Fibroblast of skin of right biceps (primary cell): ENCODE data around the gene TCP11X2.
"Not testable (repeated sequence)": the region's sequence is repeated elsewhere in the genome, so short reads cannot be mapped to it uniquely, and the experiment has no call there.

ENCODE experiments used
- DNase-seq: peaks from one replicate; pipeline ENCODE4 v3.0.0-alpha.2; 2013

TCP11X2 gene

GRCh38 chrX:102471762-102472220 is at the start of gene TCP11X2:
Gene TCP11X2, minus strand, starts transcription at chrX:102471812.
- not testable (repeated sequence) for DNase-seq

- peak; percentile 27 for DNase-seq
These were observed 45.7 kb upstream of the TCP11X2 start for GRCh38 chrX:102517326-102517725.

- peak; percentile 66 for DNase-seq
These were observed 44.6 kb upstream of the TCP11X2 start, which contains the start of gene TMSB15A for GRCh38 chrX:102515975-102516941. Gene TMSB15A, minus strand, starts transcription at chrX:102516739.

GRCh38 chrX:102514536-102514935 is 42.9 kb upstream of the TCP11X2 start:
- DNase-seq, result no peak

- DNase-seq, result no peak
These were observed 27.1 kb upstream of the TCP11X2 start for GRCh38 chrX:102498732-102499131.

DNA sequence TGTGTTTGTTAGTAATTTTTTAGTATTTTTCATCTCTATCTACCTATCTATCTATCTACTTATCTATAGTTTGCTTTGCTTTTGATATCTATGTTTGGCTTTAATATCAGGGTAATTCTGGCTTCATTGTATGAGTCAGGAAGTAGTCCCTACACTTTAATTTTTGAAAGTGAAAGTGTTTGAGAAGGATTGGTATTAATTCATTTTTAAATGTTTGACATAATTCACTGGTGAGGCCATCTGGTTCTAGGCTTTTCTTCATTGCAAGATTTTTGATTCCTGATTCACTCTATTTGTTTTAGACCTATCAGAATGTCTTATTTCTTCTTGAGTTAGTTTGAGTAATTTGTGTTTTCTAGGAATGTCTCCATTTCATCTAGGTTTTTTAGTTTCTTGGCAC is 20.2 kb upstream of the TCP11X2 start:
- DNase-seq, result no peak

- DNase-seq, result not testable (repeated sequence)
These were observed 7.2 kb upstream of the TCP11X2 start for GRCh38 chrX:102478765-102479164.

DNA sequence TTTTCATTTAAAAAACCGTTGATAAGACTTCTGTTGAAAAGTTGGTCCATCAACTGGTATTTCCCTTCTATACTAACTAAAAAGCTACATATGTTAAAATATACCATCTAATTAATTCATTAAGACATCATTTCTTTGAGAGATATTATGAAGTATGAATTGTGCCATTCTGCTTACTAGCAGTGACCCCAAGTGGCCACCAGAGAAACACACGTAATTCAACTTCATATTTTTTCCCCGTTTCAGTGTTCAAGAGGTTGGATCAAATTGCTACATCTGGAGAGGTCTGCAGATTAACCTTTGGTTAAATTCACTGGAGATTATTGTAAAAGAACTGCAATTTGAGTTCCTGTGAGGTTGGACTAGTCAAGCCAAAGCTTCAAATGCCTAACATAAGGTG is 1.4 kb downstream of the TCP11X2 start:
- not testable (repeated sequence) for DNase-seq

- not testable (repeated sequence) for DNase-seq
These were observed 13.0 kb downstream of the TCP11X2 start for GRCh38 chrX:102458615-102459014.

DNA sequence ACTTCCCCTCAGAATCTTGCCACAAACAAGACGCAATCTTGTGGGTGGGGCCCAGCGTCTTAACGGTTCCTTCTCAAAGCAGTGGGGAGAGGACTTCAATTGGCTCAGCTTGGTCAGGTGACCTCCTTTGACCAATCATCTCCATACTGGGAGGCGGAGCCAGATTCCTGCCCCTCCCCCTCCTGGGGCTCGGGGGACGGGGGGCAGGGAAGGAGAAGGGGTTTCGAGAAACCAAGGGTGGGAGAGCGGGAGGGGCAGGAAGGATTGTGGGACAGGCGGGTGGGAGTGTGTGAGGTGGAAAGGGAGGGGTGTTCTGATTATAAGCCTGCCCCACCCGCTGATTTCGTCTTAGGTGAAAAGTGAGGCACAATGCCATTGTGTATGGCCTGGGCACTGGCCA is 31.7 kb downstream of the TCP11X2 start, which contains the start of gene NXF2B:
Gene NXF2B (minus strand): TSS at position 101 of the 400 bp plus-strand sequence. CDS start 59,972 bp downstream, outside the sequence.
- not testable (repeated sequence) for DNase-seq

DNA sequence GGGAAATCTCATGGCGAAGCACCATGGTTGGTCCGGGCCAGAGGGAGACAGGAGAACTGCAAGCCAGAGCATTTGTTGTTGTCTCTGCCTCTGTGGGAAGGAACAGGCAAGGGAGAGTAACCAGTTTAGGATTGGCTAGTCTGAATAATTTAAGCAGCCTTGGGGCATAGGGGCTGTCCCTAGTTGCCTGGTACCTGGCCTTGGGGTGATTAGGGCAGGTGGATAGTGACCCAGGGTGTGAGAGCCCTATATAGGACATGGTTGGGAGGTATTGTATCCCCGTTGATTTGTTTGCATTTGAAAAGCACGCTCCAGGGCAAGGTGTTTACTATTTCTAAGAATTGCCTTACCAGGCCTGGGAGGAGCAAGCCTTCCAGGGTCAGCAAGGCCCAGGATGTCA is 57.1 kb downstream of the TCP11X2 start:
- not testable (repeated sequence) for DNase-seq
